KMS-11 (cell line): ENCODE data around the gene MPC1.

Experiments
- H2AFZ ChIP-seq: fragments of 200-600 bp; sonication (generic); 2 replicates; pipeline ENCODE4 v1.6.1; 2016; ENCODE audit warnings: antibody characterized with exemption, mixed run types, low read depth
- H3K27ac ChIP-seq: fragments of 200-600 bp; sonication (generic); 2 replicates; pipeline ENCODE4 v1.6.1; 2016; ENCODE audit warnings: mild to moderate bottlenecking, mixed run types
- H3K27me3 ChIP-seq: fragments of 200-600 bp; sonication (generic); 2 replicates; pipeline ENCODE4 v1.6.1; 2017; ENCODE audit warnings: mild to moderate bottlenecking, low read depth, mixed run types, moderate library complexity; ENCODE audit not compliant: insufficient read depth
- H3K36me3 ChIP-seq: fragments of 200-600 bp; sonication (generic); 2 replicates; pipeline ENCODE4 v1.6.1; 2017; ENCODE audit warnings: mild to moderate bottlenecking, mixed run types; ENCODE audit not compliant: insufficient read depth
- H3K4me1 ChIP-seq: fragments of 200-600 bp; sonication (generic); 2 replicates; pipeline ENCODE4 v1.6.1; 2016; ENCODE audit warnings: mild to moderate bottlenecking, low read depth, mixed run types; ENCODE audit not compliant: poor library complexity, severe bottlenecking
- H3K4me2 ChIP-seq: fragments of 200-600 bp; sonication (generic); 2 replicates; pipeline ENCODE4 v1.7.0; 2016; ENCODE audit warnings: mild to moderate bottlenecking, mixed run types
- H3K4me3 ChIP-seq: fragments of 200-600 bp; sonication (generic); IDR thresholded peaks from 2 replicates; pipeline ENCODE4 v1.6.1; 2017; ENCODE audit warnings: low read depth, low read length, mixed read lengths; ENCODE audit not compliant: insufficient read depth
- H3K79me2 ChIP-seq: fragments of 200-600 bp; sonication (generic); 2 replicates; pipeline ENCODE4 v1.6.1; 2016; ENCODE audit warnings: low read depth, mixed run types; ENCODE audit not compliant: insufficient read depth
- H3K9ac ChIP-seq: fragments of 200-600 bp; sonication (generic); 2 replicates; pipeline ENCODE4 v1.6.1; 2016; ENCODE audit warnings: mild to moderate bottlenecking, mixed run types
- H4K20me1 ChIP-seq: fragments of 200-600 bp; sonication (generic); 2 replicates; pipeline ENCODE4 v1.6.1; 2016; ENCODE audit warnings: mild to moderate bottlenecking, mixed run types; ENCODE audit not compliant: insufficient read depth
- CTCF ChIP-seq: fragments of 200-600 bp; sonication (generic); conservative IDR thresholded peaks from 2 replicates; pipeline ENCODE4 v1.6.1; 2017; ENCODE audit warnings: low read depth, mild to moderate bottlenecking, antibody characterized with exemption, low read length, moderate library complexity, mixed read lengths

The MPC1 gene

GRCh38 chr6:166341464-166341863 is 41.3 kb downstream of the MPC1 start:
- H3K27ac ChIP-seq = no peak overlapping the region; the same call in 1 of the 2 replicates

GRCh38 chr6:166338854-166339253 is 43.9 kb downstream of the MPC1 start:
- Histone ChIP-seq H2AFZ (no peak overlapping the region), H3K4me1 (peaks cover 21% of the 10 kb centered on the region), H3K9ac (no peak overlapping the region), H3K36me3 (no peaks in the 10 kb centered on the region), H3K27me3 (no peaks in the 10 kb centered on the region), H4K20me1 (0 out of 2 replicates have a peak, but pooled peaks cover 5% of the 10 kb centered on the region), H3K4me3 (no peak overlapping the region), H3K4me2 (no peak overlapping the region), H3K27ac (no peak overlapping the region), H3K79me2 (peaks cover 74% of the 10 kb centered on the region)
- no peak for TF ChIP-seq CTCF

More at GRCh38 chr6:166341464-166341863, 41.3 kb downstream of the MPC1 start:
- Histone ChIP-seq H3K79me2 (peaks cover 59% of the 10 kb centered on the region), H4K20me1 (0 out of 2 replicates have a peak, but pooled peaks cover 5% of the 10 kb centered on the region), H3K27me3 (no peaks in the 10 kb centered on the region), H2AFZ (peak overlapping the region; percentile 92; the same call in 1 of the 2 replicates), H3K4me3 (no peak overlapping the region), H3K4me2 (peak overlapping the region; percentile 82), H3K9ac (peak overlapping the region; percentile 99), H3K4me1 (peaks cover 21% of the 10 kb centered on the region), H3K36me3 (no peaks in the 10 kb centered on the region)
- TF ChIP-seq CTCF = no peak

GRCh38 chr6:166336847-166337246 is 45.9 kb downstream of the MPC1 start:
- Histone ChIP-seq H2AFZ (no peak overlapping the region), H3K4me3 (no peak overlapping the region), H3K27me3 (no peaks in the 10 kb centered on the region), H3K4me2 (no peak overlapping the region), H3K79me2 (peaks cover 77% of the 10 kb centered on the region), H4K20me1 (0 out of 2 replicates have a peak, but pooled peaks cover 5% of the 10 kb centered on the region), H3K4me1 (peaks cover 14% of the 10 kb centered on the region), H3K9ac (no peak overlapping the region), H3K36me3 (no peaks in the 10 kb centered on the region), H3K27ac (no peak overlapping the region)
- TF ChIP-seq CTCF = no peak

- TF ChIP-seq CTCF = no peak
- no peak overlapping the region for H3K4me3 ChIP-seq
- H3K36me3 ChIP-seq = no peaks in the 10 kb centered on the region
- H3K4me2 ChIP-seq = no peak overlapping the region
- H4K20me1 ChIP-seq = 0 out of 2 replicates have a peak, but pooled peaks cover 5% of the 10 kb centered on the region
- H3K4me1 ChIP-seq = peaks cover 4% of the 10 kb centered on the region
- H3K27ac ChIP-seq = no peak overlapping the region
- peaks cover 75% of the 10 kb centered on the region for H3K79me2 ChIP-seq
- H3K9ac ChIP-seq = no peak overlapping the region
- no peak overlapping the region for H2AFZ ChIP-seq
- no peaks in the 10 kb centered on the region for H3K27me3 ChIP-seq
Observed at GRCh38 chr6:166335378-166336302, 47.1 kb downstream of the MPC1 start.
